GM23338 (cell line): Measurements from ENCODE around the gene STIM1.

ENCODE experiments used
- CREB1 ChIP-seq: fragments of 250-450 bp; sonication (Bioruptor Pico); IDR thresholded peaks from 2 replicates; pipeline ENCODE4 v1.5.0; 2020; ENCODE audit warnings: low read depth, mild to moderate bottlenecking, moderate library complexity
- CTCF ChIP-seq, 2 experiments: fragments of 200-600 bp in 1 of 2; sonication (generic) in 1 of 2; conservative IDR thresholded peaks; 2 replicates each; pipeline versions ENCODE4 v1.5.1 to v1.6.1; 2016 to 2017; ENCODE audit warnings: antibody characterized with exemption in 2 of 2, low read depth in 2 of 2, mild to moderate bottlenecking in 2 of 2, moderate library complexity in 1 of 2
- EZH2 ChIP-seq: fragments of 200-600 bp; sonication (generic); IDR thresholded peaks from one replicate; pipeline ENCODE4 v1.8.0; 2017; ENCODE audit warnings: antibody characterized with exemption, mild to moderate bottlenecking, low read depth; ENCODE audit not compliant: unreplicated experiment
- EZH2phosphoT487 ChIP-seq: fragments of 200-600 bp; sonication (generic); IDR thresholded peaks from one replicate; pipeline ENCODE4 v1.8.1; 2018; ENCODE audit warnings: antibody characterized with exemption; ENCODE audit not compliant: unreplicated experiment
- JUNB ChIP-seq: IDR thresholded peaks from one replicate; pipeline ENCODE4 v1.6.1; 2016; ENCODE audit warnings: antibody characterized with exemption; ENCODE audit not compliant: unreplicated experiment
- NANOG ChIP-seq: IDR thresholded peaks from 2 replicates; pipeline ENCODE4 v1.6.1; 2016; ENCODE audit warnings: antibody characterized with exemption, borderline replicate concordance
- POLR2AphosphoS5 ChIP-seq: IDR thresholded peaks from 2 replicates; pipeline ENCODE4 v1.6.1; 2016; ENCODE audit warnings: antibody characterized with exemption, low read depth
- REST ChIP-seq: IDR thresholded peaks from one replicate; pipeline ENCODE4 v1.6.1; 2018; ENCODE audit warnings: antibody characterized with exemption; ENCODE audit not compliant: unreplicated experiment
- STAT1 ChIP-seq: IDR thresholded peaks from one replicate; pipeline ENCODE4 v1.6.1; 2016; ENCODE audit warnings: antibody characterized with exemption; ENCODE audit not compliant: unreplicated experiment
- ZNF114 ChIP-seq: fragments of 250-450 bp; sonication (Bioruptor Pico); IDR thresholded peaks from 2 replicates; pipeline ENCODE4 v1.5.0; 2020; ENCODE audit warnings: mild to moderate bottlenecking, moderate library complexity
- ZNF331 ChIP-seq: fragments of 250-450 bp; sonication (Bioruptor Pico); IDR thresholded peaks from 2 replicates; pipeline ENCODE4 v1.5.0; 2020; ENCODE audit warnings: low read depth, mild to moderate bottlenecking, moderate library complexity
- TF ChIP-seq, protein P1 (sequence below): IDR thresholded peaks from 2 replicates; pipeline ENCODE4 v1.6.1; 2016; ENCODE audit warnings: antibody characterized with exemption
- TF ChIP-seq, protein P2 (sequence below): fragments of 250-450 bp; sonication (Bioruptor Pico); IDR thresholded peaks from 2 replicates; pipeline ENCODE4 v1.5.0; 2020; ENCODE audit warnings: mild to moderate bottlenecking, moderate library complexity

DNA sequence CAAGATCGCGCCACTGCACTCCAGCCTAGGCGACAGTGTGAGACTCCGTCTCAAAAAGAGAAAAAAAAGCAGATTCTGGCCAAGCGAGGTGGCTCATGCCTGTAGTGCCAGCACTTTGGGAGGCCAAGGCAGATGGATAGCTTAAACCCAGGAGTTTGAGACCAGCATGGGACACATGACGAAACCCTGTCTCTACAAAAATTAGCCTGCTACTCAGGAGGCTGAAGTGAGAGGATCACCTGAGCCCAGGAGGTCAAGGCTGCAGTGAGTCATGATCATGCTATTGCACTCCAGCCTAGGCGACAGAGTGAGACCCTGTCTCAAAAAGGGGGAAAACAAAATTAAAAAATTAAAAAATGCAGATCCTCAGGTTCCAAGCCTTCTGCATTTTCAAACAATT is 33.2 kb upstream of the STIM1 start:
- TF ChIP-seq POLR2AphosphoS5 (no peak), CTCF (conservative IDR thresholded peaks at IDR 0.05; ENCODE audit: low read depth in 2 of 2) (no peak), CREB1 (CRISPR knock-in tag) (no peak), EZH2 (no peak), REST (no peak), NANOG (no peak), ZNF114 (no peak), EZH2phosphoT487 (no peak), JUNB (no peak), STAT1 (no peak), ZNF331 (CRISPR knock-in tag) (no peak)
- TF ChIP-seq, protein P1, sequence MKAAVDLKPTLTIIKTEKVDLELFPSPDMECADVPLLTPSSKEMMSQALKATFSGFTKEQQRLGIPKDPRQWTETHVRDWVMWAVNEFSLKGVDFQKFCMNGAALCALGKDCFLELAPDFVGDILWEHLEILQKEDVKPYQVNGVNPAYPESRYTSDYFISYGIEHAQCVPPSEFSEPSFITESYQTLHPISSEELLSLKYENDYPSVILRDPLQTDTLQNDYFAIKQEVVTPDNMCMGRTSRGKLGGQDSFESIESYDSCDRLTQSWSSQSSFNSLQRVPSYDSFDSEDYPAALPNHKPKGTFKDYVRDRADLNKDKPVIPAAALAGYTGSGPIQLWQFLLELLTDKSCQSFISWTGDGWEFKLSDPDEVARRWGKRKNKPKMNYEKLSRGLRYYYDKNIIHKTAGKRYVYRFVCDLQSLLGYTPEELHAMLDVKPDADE: no peak
- TF ChIP-seq, protein P2, sequence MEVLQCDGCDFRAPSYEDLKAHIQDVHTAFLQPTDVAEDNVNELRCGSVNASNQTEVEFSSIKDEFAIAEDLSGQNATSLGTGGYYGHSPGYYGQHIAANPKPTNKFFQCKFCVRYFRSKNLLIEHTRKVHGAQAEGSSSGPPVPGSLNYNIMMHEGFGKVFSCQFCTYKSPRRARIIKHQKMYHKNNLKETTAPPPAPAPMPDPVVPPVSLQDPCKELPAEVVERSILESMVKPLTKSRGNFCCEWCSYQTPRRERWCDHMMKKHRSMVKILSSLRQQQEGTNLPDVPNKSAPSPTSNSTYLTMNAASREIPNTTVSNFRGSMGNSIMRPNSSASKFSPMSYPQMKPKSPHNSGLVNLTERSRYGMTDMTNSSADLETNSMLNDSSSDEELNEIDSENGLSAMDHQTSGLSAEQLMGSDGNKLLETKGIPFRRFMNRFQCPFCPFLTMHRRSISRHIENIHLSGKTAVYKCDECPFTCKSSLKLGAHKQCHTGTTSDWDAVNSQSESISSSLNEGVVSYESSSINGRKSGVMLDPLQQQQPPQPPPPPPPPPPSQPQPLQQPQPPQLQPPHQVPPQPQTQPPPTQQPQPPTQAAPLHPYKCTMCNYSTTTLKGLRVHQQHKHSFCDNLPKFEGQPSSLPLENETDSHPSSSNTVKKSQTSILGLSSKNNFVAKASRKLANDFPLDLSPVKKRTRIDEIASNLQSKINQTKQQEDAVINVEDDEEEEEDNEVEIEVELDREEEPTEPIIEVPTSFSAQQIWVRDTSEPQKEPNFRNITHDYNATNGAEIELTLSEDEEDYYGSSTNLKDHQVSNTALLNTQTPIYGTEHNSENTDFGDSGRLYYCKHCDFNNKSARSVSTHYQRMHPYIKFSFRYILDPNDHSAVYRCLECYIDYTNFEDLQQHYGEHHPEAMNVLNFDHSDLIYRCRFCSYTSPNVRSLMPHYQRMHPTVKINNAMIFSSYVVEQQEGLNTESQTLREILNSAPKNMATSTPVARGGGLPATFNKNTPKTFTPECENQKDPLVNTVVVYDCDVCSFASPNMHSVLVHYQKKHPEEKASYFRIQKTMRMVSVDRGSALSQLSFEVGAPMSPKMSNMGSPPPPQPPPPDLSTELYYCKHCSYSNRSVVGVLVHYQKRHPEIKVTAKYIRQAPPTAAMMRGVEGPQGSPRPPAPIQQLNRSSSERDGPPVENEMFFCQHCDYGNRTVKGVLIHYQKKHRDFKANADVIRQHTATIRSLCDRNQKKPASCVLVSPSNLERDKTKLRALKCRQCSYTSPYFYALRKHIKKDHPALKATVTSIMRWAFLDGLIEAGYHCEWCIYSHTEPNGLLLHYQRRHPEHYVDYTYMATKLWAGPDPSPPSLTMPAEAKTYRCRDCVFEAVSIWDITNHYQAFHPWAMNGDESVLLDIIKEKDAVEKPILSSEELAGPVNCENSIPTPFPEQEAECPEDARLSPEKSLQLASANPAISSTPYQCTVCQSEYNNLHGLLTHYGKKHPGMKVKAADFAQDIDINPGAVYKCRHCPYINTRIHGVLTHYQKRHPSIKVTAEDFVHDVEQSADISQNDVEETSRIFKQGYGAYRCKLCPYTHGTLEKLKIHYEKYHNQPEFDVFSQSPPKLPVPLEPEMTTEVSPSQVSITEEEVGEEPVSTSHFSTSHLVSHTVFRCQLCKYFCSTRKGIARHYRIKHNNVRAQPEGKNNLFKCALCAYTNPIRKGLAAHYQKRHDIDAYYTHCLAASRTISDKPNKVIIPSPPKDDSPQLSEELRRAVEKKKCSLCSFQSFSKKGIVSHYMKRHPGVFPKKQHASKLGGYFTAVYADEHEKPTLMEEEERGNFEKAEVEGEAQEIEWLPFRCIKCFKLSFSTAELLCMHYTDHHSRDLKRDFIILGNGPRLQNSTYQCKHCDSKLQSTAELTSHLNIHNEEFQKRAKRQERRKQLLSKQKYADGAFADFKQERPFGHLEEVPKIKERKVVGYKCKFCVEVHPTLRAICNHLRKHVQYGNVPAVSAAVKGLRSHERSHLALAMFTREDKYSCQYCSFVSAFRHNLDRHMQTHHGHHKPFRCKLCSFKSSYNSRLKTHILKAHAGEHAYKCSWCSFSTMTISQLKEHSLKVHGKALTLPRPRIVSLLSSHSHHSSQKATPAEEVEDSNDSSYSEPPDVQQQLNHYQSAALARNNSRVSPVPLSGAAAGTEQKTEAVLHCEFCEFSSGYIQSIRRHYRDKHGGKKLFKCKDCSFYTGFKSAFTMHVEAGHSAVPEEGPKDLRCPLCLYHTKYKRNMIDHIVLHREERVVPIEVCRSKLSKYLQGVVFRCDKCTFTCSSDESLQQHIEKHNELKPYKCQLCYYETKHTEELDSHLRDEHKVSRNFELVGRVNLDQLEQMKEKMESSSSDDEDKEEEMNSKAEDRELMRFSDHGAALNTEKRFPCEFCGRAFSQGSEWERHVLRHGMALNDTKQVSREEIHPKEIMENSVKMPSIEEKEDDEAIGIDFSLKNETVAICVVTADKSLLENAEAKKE (CRISPR knock-in tag): no peak
